Measurements from ENCODE around the gene NUMBL.
A peak's percentile ranks its signal among the peaks of the same experiment; 100 is the strongest.
"Not testable (repeated sequence)": the region's sequence is repeated elsewhere in the genome, so short reads cannot be mapped to it uniquely, and the experiment has no call there.

Gene NUMBL

GRCh38 chr19:40690050-40690692 lies at the start of gene NUMBL:
NUMBL (minus strand) TSS chr19:40690651; CDS start chr19:40690483, 168 bp downstream.
- FAIRE-seq, result no peak

DNA sequence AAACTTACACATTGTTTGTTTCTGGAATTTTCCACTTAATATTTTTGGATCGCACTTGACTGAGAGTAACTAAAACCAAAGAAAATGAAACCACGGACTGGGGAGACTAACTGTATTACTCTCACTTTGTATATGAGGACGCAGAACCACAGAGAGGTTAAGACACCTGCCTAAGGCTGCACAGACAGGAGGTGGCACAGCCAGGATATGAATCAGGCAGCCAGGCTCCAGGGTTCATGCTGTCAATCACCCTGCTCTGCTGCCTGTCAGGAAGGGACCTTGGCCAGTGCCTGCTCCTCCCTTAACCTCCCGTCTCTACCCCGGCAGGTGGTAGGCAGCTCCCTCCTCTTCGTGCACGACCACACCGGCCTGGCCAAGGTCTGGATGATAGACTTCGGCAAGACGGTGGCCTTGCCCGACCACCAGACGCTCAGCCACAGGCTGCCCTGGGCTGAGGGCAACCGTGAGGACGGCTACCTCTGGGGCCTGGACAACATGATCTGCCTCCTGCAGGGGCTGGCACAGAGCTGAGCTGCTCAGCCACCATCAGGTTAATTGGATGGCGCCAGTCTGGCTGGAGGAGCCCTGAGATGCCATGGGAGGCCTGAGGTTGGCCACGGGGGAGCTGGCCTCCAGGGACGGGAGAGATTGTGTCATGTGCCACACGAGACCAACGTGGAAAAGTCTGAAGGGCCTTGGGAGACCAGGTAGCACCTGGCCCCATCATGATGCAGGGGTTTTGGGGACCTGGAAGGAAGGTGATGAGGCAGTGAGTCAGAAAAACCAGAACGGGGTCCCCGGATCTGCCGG lies 48.8 kb upstream of the NUMBL start:
- no peak for FAIRE-seq

GRCh38 chr19:40737102-40737644 lies 46.7 kb upstream of the NUMBL start:
- FAIRE-seq, result no peak

DNA sequence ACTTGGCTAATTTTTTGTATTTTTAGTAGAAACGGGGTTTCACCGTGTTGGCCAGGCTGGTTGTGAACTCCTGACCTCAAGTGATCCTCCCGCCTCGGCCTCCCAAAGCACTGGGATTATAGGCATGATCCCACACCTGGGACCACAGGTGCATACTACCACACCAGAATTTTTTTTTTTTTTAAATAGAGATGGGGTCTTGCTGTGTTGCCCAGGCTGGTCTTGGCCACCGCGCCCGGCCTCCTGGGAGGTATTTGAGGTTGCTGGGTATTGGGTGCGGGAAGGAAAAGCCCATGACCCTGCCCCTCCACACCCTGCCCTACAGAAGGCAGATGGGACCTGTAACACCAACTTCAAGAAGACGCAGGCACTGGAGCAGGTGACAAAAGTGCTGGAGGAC lies 46.2 kb upstream of the NUMBL start:
- FAIRE-seq, result no peak

DNA sequence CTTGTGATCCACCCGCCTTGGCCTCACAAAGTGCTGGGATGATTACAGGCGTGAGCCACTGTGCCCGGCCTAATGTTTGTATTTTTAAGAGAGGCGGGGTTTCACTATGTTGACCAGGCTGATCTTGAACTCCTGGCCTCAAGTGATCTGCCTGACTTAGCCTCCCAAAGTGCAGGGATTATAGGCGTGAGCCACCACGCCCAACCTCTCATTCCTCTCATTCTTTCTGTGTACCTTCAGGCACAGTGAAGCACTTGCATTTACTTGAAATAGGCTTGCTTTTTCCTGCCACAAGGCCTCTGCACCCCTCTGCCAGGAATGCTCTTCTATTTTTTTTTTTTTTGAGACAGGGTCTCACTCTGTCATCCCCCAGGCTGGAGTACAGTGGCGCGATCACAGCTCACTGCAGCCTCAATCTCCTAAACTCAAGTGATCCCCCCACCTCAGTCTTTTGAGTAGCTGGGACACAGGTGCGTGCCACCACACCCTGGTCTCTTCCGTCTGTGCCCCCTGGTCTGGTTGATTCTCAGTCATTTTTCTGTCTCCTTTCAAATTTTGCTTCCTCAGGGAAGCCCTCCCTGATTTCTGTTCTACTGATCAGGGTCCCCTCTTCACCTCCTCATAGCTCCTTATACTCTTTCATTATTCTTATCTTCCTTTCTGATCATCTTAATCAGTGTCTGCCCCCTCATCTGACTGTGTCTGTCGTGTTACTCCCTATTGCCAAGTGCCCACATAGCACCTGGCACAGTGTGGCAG lies 44.7 kb upstream of the NUMBL start:
- no peak for FAIRE-seq

GRCh38 chr19:40733149-40733548 lies 42.7 kb upstream of the NUMBL start:
- FAIRE-seq, result no peak

DNA sequence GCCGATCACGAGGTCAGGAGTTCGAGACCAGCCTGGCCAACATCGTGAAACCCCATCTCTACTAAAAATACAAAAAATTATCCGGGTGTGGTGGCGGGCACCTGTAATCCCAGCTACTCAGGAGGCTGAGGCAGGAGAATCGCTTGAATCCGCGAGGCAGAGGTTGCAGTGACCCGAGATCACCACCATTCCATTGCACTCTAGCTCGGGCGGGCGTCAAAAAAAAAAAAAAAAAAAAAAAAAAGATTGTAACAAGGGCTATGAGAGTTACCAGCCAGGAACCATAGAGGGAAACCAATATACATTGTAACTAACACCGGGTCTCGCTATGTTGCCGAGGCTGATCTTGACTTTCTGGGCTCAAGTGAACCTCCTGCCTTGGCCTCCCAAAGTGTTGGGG lies 41.9 kb upstream of the NUMBL start:
- not testable (repeated sequence) for FAIRE-seq

DNA sequence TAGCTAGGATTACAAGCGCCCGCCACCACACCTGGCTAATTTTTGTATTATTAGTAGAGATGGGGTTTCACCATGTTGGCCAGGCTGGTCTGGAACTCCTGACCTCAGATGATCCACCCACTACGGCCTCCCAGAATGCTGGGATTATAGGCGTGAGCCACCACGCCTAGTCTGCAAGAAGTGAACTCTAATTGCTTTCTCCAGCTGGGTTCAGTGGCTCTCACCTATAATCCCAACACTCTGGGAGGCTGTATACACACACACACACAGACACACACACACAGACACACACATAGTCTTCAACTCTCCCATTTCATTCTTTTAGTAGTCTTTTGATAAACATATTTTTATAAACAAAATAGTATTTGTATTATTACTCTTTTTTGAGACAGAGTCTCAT lies 39.6 kb upstream of the NUMBL start:
- FAIRE-seq, result not testable (repeated sequence)

- no peak for FAIRE-seq
Measured at GRCh38 chr19:40726279-40726678, 35.8 kb upstream of the NUMBL start.

- no peak for FAIRE-seq
Measured at GRCh38 chr19:40724855-40725254, 34.4 kb upstream of the NUMBL start.

- FAIRE-seq, result no peak
Measured at GRCh38 chr19:40724315-40724714, 33.9 kb upstream of the NUMBL start.

DNA sequence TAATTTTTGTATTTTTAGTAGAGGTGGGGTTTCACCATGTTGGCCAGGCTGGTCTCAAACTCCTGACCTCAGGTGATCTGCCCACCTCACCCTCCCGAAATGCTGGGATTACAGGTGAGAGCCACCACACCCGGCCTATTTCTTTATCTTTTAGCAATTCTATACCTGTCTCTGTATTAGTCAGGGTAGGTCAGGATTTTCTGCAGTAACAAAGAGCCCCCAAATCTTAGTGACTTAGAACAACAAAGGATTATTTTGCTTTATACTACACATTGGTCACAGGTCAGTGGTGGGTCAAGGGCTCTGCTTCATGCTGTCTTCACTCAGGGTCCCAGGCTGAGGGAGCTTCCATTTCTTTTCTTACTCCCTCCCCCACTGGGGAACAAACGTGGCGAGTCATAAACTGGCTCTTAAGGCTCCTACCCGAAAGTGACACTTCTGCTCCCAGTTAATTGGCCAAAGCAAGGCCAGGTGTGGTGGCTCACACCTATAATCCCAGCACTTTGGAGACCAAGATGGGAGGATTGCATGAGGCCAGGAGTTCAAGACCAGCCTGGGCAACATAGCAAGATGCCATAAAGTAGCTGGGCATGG lies 33.3 kb upstream of the NUMBL start:
- FAIRE-seq, result no peak

- no peak for FAIRE-seq
Measured at GRCh38 chr19:40721936-40722661, 31.6 kb upstream of the NUMBL start.

DNA sequence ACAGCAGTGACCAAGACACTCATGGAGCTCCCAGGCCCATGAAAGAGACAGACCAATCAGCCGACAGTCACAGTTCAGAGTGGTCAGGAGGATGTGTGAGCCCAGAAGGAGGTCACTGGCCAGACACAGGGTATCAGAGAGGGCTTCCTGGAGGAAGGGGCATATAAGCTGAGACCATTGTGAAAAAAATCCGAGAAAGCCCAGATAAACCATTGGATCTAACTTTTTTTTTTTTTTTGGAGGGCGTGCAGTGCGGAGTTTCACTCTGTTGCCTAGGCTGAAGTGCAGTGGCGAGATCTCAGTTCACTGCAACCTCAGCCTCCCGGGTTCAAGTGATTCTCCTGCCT lies 30.7 kb upstream of the NUMBL start:
- FAIRE-seq, result no peak

- FAIRE-seq, result no peak
Measured at GRCh38 chr19:40719414-40719894, 29.0 kb upstream of the NUMBL start.

- no peak for FAIRE-seq
Measured at GRCh38 chr19:40718774-40719391, 28.4 kb upstream of the NUMBL start.

GRCh38 chr19:40717880-40718773 lies 27.7 kb upstream of the NUMBL start:
- FAIRE-seq, result no peak

DNA sequence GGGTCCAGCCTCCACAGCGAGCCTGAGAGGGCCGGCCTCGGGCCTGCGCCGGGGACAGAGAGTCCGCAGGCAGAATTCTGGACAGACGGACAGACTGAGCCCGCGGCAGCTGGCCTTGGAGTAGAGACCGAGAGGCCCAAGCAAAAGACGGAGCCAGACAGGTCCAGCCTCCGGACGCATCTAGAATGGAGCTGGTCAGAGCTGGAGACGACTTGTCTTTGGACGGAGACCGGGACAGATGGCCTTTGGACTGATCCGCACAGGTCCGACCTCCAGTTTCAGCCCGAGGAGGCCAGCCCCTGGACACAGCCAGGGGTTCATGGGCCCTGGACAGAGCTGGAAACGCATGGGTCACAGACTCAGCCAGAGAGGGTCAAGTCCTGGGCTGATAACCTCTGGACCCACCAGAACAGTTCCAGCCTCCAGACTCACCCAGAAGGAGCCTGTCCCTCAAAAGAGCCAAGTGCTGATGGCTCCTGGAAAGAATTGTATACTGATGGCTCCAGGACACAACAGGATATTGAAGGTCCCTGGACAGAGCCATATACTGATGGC lies 27.0 kb upstream of the NUMBL start:
- FAIRE-seq, result no peak

- FAIRE-seq, result peak; percentile 93
Measured at GRCh38 chr19:40716482-40717324, 26.3 kb upstream of the NUMBL start, which contains the start of the genes COQ8B and ITPKC. COQ8B (minus strand) TSS chr19:40716886; CDS start chr19:40714632, 2,254 bp downstream. ITPKC (plus strand) TSS chr19:40717112; CDS start chr19:40717136, 24 bp downstream.
